ENCODE data around the gene UBN1. TPM values are rescaled to one million over a fixed set of nuclear protein-coding genes. Genes with fewer than 3 reads are reported as not detected.

The UBN1 gene
- total RNA-seq, 4 donors from 2014 or later: 21.0 to 48.2 (median 41.1) TPM

DNA sequence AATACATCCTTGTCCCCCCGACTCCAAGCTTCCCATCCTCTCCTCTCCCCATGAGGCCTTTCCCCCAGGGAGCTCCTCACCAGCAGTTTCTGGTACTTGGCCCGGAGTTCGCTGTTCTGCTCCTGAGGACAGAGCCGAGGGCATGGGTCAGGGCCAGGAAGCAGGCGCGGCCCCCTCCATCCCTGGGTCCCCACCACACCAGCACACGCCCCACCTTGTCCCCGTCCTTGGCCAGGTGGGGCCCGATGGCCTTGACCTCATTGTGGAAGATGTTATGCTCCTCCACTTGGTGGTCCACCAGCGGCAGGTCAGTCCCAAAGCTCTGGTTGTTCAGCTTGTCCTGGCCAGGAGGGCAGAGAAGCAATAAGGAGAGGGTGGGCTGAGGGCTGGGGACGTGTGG is 53.5 kb downstream of the UBN1 start:
- TF ChIP-seq POLR2A (IDR thresholded peaks at IDR 0.05; ENCODE audit: low read depth) (no peak), POLR2AphosphoS5 (IDR thresholded peaks at IDR 0.05) (no peak), EP300 (IDR thresholded peaks at IDR 0.05) (no peak), CTCF (IDR thresholded peaks at IDR 0.05) (no peak)
- no peak overlapping the region for H3K27ac ChIP-seq (replicated peaks in 1 of 4)
- peaks cover 0 to 50% (median 10%) of the 10 kb centered on the region in 4 donors for H3K36me3 ChIP-seq
- WGBS: 91% methylated on average over 11 of the region's 11 CpGs
- H3K4me1 ChIP-seq: no peaks in the 10 kb centered on the region
- peaks cover 0 to 8% (median 2%) of the 10 kb centered on the region in 4 donors for H3K9me3 ChIP-seq
- no peak overlapping the region for H3K4me3 ChIP-seq
- H3K27me3 ChIP-seq: peaks cover 0 to 3% (median 0%) of the 10 kb centered on the region in 4 donors
- intact Hi-C loops (cut with DNase I): no loop called here
- no peak for DNase-seq (ENCODE audit: extremely low spot score)

DNA sequence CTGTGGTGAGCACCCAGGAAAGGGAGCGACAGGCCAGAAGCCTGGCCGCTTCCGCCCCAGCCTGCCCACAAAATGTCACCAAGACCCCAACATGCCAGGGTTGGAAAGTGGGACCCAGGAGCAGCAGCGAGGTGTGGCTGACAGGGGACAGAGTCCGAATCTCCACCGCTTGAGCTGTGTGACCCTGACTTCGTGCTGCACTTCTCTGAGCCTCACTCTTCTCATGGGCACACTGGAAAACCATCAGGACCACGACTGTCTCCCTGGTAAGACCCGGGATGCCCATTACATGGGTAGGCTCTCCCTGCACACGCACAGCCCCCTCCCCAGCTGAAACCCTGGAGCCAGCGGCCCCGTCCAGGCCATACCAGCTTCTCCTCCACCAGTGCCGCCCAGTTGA is 54.8 kb downstream of the UBN1 start:
- 81% methylated on average over 13 of the region's 13 CpGs for WGBS
- TF ChIP-seq CTCF (IDR thresholded peaks at IDR 0.05) (no peak), POLR2AphosphoS5 (IDR thresholded peaks at IDR 0.05) (no peak), EP300 (IDR thresholded peaks at IDR 0.05) (no peak), POLR2A (IDR thresholded peaks at IDR 0.05; ENCODE audit: low read depth) (no peak)
- intact Hi-C loops (cut with DNase I): no loop called here
- H3K4me3 ChIP-seq: no peak overlapping the region
- peaks cover 0 to 3% (median 0%) of the 10 kb centered on the region in 4 donors for H3K27me3 ChIP-seq
- peaks cover 0 to 50% (median 10%) of the 10 kb centered on the region in 4 donors for H3K36me3 ChIP-seq
- H3K4me1 ChIP-seq: no peaks in the 10 kb centered on the region
- DNase-seq (ENCODE audit: extremely low spot score): no peak
- H3K27ac ChIP-seq (replicated peaks in 1 of 4): no peak overlapping the region
- H3K9me3 ChIP-seq: peaks cover 0 to 8% (median 2%) of the 10 kb centered on the region in 4 donors

GRCh38 chr16:4904108-4904941 is 57.0 kb downstream of the UBN1 start:
- intact Hi-C loops (cut with DNase I): no loop called here
- DNase-seq (ENCODE audit: extremely low spot score): no peak
- TF ChIP-seq CTCF (IDR thresholded peaks at IDR 0.05): no peak
- TF ChIP-seq EP300 (IDR thresholded peaks at IDR 0.05): no peak
- no peak for TF ChIP-seq POLR2A (IDR thresholded peaks at IDR 0.05; ENCODE audit: low read depth)
- no peak for TF ChIP-seq POLR2AphosphoS5 (IDR thresholded peaks at IDR 0.05)
- peaks cover 0 to 30% (median under 1%) of the 10 kb centered on the region in 4 donors for H3K36me3 ChIP-seq
- 83% methylated on average over 16 of the region's 16 CpGs for WGBS
- no peak overlapping the region for H3K27ac ChIP-seq (replicated peaks in 1 of 4)
- H3K27me3 ChIP-seq: peaks cover 0 to 3% (median 0%) of the 10 kb centered on the region in 4 donors
- no peaks in the 10 kb centered on the region for H3K4me1 ChIP-seq
- no peak overlapping the region for H3K4me3 ChIP-seq
- H3K9me3 ChIP-seq: no peaks in the 10 kb centered on the region

DNA sequence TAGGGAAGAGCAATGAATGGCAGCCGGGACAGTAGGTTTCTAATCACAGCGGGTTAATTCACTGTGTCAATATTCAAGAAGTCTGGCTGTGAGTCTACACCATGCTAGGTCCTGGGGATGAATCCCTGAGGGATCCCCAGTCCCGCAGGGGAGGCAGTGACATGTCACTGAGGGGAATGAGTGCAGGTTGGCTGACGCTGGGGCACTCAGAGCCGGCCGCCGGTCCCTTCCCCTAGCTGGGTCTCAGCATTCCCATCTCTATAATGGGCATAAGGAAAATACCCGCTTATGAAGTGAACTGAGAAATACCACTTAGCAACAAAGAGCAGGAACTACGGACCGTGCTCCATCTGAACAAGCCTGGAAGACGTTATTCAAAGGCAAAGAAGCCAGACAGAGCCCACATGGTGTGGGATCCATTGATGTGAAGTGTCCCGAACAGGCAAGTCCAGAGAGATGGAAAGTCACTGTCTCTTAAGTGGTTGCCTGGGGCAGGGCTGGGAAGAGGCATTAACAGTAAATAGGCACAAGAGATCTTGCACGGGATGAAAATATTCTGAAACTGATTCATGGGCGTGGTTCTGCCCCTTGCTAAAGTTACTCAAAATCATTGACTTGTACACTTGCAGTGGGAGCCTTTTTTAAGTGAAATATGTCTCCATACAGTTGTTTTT is 57.8 kb downstream of the UBN1 start:
- 84% methylated on average over 14 of the region's 14 CpGs for WGBS
- no peak for TF ChIP-seq POLR2AphosphoS5 (IDR thresholded peaks at IDR 0.05)
- TF ChIP-seq CTCF (IDR thresholded peaks at IDR 0.05): no peak
- no peak for TF ChIP-seq EP300 (IDR thresholded peaks at IDR 0.05)
- TF ChIP-seq POLR2A (IDR thresholded peaks at IDR 0.05; ENCODE audit: low read depth): no peak
- Histone ChIP-seq H3K4me1 (no peaks in the 10 kb centered on the region), H3K4me3 (no peak overlapping the region), H3K36me3 (peaks cover 0 to 23% (median 0%) of the 10 kb centered on the region in 4 donors), H3K9me3 (no peaks in the 10 kb centered on the region), H3K27me3 (peaks cover 0 to 3% (median 0%) of the 10 kb centered on the region in 4 donors), H3K27ac (replicated peaks in 1 of 4) (no peak overlapping the region)
- intact Hi-C loops (cut with DNase I): no loop called here
- no peak for DNase-seq (ENCODE audit: extremely low spot score)

Measured in esophagus muscularis mucosa (tissue), 4 donors.